BJ (cell line): ENCODE results near the gene DOCK10. TPM values are rescaled to one million over a fixed set of nuclear protein-coding genes. Genes with fewer than 3 reads are reported as not detected.

Source experiments
- CTCF ChIA-PET: fragments of 350-600 bp; formaldehyde crosslinking; extraction: SDS; loops from one replicate; lab custom pipeline; 2021; ENCODE audit warnings: antibody characterized with exemption, inconsistent platforms; lab: Yijun Ruan, JAX
- POLR2A ChIA-PET: fragments of 300-600 bp; sonication (Branson Sonifier 250); formaldehyde crosslinking; extraction: SDS; loops from one replicate; lab custom pipeline; 2021; ENCODE audit warnings: antibody characterized with exemption; lab: Charles Lee
- DNase-seq: peaks from one replicate; pipeline ENCODE4 v3.0.0-alpha.2; 2011; ENCODE audit warnings: low read depth
- H3K27me3 ChIP-seq: 2 replicates; pipeline ENCODE4 v1.6.0; 2011; ENCODE audit warnings: low read length; ENCODE audit not compliant: control insufficient read depth, insufficient read depth
- H3K36me3 ChIP-seq: 2 replicates; pipeline ENCODE4 v1.5.1; 2011; ENCODE audit warnings: low read length; ENCODE audit not compliant: control insufficient read depth, insufficient read depth
- H3K4me3 ChIP-seq: 2 replicates; pipeline ENCODE4 v1.5.1; 2011; ENCODE audit warnings: low read depth, mild to moderate bottlenecking, control low read depth, low read length
- polyA plus RNA-seq: library from polyadenylated mRNA; depleted of rRNA; stranded (reverse); fragments of >200 nt; gene quantifications from 2 replicates; pipeline ENCODE4 v1.2.3, GENCODE V29; 2011
- TF ChIP-seq, protein P1 (sequence below): IDR thresholded peaks from 2 replicates; pipeline ENCODE4 v1.5.1; 2011; ENCODE audit warnings: low read depth, mild to moderate bottlenecking, control low read depth, inconsistent platforms, low read length, moderate library complexity; ENCODE audit not compliant: insufficient read depth

DOCK10 gene
- polyA plus RNA-seq, 1 experiment, result 62.7 TPM

DNA sequence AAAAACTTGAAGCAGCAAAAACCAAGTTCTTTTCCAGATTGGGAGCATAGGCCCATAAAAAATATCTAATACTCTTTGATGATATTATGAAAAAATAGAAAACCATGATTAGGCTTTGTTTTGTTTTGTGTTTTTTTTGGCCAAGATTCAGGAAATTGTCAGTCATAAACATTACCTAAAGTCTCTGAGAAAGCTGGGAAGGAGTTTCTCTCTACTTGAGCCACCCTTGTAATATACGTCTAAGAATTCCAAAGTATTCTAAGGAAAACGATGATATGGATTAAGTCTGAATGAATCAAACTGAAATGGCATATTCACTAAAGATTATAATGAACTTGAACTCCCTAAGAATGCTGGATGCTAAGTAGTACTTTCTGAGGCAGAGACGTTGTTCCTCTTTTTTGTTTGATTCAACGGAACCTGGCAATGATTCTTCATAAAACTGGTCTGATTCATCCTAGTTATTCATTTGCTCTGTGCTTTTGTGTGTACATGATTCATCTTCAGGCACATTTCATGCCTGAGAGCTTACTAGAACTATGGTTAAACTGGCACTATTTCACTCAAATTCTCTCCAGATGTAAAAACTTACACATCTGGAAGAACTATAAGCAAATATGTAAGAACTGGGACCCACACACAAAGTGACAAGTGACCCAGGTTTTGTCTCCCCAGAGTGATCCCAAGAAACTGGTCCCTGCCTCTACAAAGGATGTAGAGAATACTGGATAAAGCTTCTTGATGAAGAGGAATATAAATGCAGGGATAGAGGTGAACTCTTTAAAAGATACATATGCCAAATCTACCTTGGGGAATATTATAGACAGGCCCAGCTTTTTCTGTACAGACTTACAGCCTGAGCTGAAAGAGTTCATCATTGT, 159.7 kb downstream of the DOCK10 start:
- ChIA-PET CTCF (interaction anchor here (1.1 kb wide), 1 partner anchor 14 kb away, joined by 3 read pairs; no protein-coding TSS in a partner anchor), POLR2A (no interaction called here)
- Histone ChIP-seq H3K27me3 (no peaks in the 10 kb centered on the region), H3K4me3 (no peak overlapping the region), H3K36me3 (0 out of 2 replicates have a peak, but pooled peaks cover 3% of the 10 kb centered on the region)
- DNase-seq, result peak; percentile 91
- TF ChIP-seq, protein P1, sequence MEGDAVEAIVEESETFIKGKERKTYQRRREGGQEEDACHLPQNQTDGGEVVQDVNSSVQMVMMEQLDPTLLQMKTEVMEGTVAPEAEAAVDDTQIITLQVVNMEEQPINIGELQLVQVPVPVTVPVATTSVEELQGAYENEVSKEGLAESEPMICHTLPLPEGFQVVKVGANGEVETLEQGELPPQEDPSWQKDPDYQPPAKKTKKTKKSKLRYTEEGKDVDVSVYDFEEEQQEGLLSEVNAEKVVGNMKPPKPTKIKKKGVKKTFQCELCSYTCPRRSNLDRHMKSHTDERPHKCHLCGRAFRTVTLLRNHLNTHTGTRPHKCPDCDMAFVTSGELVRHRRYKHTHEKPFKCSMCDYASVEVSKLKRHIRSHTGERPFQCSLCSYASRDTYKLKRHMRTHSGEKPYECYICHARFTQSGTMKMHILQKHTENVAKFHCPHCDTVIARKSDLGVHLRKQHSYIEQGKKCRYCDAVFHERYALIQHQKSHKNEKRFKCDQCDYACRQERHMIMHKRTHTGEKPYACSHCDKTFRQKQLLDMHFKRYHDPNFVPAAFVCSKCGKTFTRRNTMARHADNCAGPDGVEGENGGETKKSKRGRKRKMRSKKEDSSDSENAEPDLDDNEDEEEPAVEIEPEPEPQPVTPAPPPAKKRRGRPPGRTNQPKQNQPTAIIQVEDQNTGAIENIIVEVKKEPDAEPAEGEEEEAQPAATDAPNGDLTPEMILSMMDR, result no peak

DNA sequence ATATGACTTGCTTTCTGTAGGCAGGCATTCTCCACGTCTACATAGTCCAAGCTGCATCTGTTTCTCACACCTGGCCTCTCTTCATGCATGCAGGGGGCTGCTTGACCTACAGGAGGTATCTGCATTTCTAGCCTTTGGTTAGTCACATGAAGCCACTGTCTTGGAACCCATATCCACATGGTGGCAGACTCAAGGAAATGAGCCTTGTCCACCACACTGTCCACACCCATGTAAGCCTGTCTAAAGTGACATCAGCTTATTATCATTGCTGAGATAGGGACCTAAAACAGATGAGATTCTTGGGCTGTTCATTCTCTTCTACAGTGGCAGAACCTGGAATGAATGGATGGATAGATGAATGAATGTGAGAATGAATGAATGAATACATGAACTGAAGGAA, 160.4 kb downstream of the DOCK10 start:
- no peak overlapping the region for H3K4me3 ChIP-seq
- TF ChIP-seq, protein P1, result no peak
- DNase-seq, result no peak
- POLR2A ChIA-PET, result no interaction called here
- CTCF ChIA-PET, result interaction anchor here (1.5 kb wide), 1 partner anchor 38 kb away, joined by 4 read pairs; no protein-coding TSS in a partner anchor
- 0 out of 2 replicates have a peak, but pooled peaks cover 3% of the 10 kb centered on the region for H3K36me3 ChIP-seq
- H3K27me3 ChIP-seq, result no peaks in the 10 kb centered on the region

DNA sequence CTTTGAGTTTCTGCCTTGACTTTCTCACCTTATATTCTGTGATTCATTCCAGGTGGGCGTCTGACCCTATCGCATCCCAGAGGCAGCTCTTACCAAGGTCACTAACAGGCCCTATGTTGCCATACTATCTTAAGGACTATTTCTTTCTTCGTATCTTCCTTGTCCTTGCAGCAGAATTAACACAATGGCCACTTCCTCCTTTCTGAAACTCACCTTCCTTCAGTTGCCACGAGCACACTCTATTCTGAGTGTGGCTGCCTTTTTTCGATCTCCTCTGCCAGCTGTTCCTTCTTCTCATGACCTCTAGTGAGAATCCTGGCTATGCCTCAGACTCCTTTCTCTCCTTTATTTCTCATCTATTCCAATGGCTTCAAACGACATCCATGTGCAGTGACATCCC, 165.7 kb downstream of the DOCK10 start:
- Histone ChIP-seq H3K4me3 (no peak overlapping the region), H3K27me3 (no peaks in the 10 kb centered on the region), H3K36me3 (peaks cover 9% of the 10 kb centered on the region; the same call in 1 of the 2 replicates)
- DNase-seq, result no peak
- POLR2A ChIA-PET, result no interaction called here
- TF ChIP-seq, protein P1, result no peak
- CTCF ChIA-PET, result no interaction called here

DNA sequence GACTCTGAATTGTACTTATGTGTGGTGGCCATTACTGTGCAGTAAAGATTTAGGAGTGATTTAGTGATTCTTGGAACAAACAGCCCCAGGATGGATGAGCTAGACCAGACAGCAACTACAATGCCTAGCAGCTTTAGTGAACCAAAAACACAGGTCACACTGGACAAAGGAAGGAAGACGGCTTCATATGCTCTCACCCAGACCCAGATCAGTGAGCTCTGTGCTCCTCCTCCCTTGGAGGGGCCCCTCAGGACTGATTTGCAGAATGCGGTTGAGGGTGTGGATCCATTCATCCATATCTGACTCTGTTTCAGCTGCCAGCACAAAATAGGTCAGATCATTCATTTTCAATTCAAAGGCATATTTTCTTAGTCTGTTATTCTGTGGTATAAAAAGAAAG, 166.4 kb downstream of the DOCK10 start:
- TF ChIP-seq, protein P1, result no peak
- DNase-seq, result no peak
- H3K27me3 ChIP-seq, result no peaks in the 10 kb centered on the region
- H3K4me3 ChIP-seq, result no peak overlapping the region
- ChIA-PET POLR2A (no interaction called here), CTCF (no interaction called here)
- peaks cover 9% of the 10 kb centered on the region; the same call in 1 of the 2 replicates for H3K36me3 ChIP-seq

DNA sequence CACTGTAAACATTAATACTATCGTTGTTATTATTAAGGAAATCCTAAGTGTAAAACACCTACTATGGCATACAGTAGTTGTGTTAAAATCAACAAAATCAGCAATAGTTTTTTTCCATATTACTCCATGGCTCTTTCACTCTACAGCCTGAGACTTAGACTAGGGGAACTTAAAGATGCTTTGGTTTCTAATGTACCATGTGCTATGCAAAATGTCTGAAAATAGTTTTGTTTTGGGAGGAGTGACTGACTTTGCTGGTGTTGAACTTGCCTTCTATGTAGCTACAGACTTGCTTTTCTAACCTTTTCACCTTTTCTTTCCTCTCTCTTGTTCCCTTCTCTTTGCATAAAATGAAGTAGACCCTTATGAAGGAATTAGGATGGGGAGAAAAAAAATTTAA, 167.1 kb downstream of the DOCK10 start:
- TF ChIP-seq, protein P1, result no peak
- no peak for DNase-seq
- H3K36me3 ChIP-seq, result peaks cover 9% of the 10 kb centered on the region; the same call in 1 of the 2 replicates
- no peaks in the 10 kb centered on the region for H3K27me3 ChIP-seq
- ChIA-PET CTCF (no interaction called here), POLR2A (no interaction called here)
- H3K4me3 ChIP-seq, result no peak overlapping the region
